ENCODE data around the gene NSMCE3. TPM values are rescaled to one million over a fixed set of nuclear protein-coding genes. Genes with fewer than 3 reads are reported as not detected.
A peak's percentile ranks its signal among the peaks of the same experiment; 100 is the strongest.

NSMCE3 gene
- polyA plus RNA-seq (2013, experiment 1 of 2; ENCODE audit: insufficient read length), result 8.8 TPM
- polyA plus RNA-seq (2013, experiment 2 of 2; ENCODE audit: insufficient read length), result 8.7 TPM

DNA sequence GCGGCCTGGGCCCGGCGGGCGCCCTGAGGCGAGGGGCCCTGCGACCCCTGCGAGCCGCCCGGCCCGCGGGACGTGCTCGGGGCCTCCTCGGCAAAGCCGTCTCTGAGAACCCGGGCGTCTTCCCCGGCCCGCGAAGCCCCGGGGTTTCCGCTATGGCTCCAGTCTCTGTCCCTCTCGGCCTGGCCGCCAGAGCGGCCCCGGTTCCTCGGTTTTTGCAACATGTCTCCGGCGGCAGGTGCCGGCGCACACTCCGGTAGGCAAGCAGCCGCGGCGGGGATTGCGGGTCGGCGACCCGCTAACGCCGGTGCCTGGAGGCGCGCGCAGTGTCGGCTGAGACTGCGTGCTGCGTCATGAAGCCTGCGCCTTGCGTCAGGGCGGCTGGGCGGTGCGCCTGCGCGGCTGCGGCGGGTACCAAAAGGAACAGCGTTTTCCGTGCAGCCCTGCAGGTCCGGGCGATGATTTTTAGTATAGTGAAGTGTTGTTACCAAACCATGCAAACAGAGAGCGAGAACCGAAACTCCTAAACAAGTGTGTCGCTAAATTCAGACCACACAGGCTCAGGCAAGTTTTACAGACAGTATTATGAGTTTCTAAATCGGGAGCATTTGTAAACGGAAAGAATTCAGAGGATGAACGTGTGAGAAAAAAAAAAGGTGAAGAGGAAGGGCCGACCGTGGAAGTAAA lies at the start of gene NSMCE3:
Gene NSMCE3 (minus strand): TSS at position 338 of the 684 bp plus-strand sequence. CDS start 117 bp downstream, at position 221.
- DNase-seq, result peak; percentile 88

DNA sequence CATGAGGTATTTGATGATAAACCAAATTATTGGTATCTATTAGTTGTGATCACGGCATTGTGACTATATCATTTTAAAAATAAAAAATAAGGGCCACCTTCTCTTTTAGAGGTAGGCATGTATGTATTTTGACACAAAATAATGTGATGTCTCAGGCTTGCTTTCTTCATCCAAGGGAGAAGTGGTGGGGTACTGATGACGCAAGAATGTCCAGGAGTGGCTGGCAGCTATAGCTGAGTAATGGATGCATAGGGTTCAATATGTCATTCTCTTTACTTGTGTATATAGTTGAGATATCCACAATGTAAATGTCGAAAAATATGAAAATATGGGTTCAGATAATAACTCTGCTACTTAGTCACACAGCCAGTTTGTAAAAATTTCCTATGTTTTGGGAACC lies 46.8 kb upstream of the NSMCE3 start:
- DNase-seq, result no peak

DNA sequence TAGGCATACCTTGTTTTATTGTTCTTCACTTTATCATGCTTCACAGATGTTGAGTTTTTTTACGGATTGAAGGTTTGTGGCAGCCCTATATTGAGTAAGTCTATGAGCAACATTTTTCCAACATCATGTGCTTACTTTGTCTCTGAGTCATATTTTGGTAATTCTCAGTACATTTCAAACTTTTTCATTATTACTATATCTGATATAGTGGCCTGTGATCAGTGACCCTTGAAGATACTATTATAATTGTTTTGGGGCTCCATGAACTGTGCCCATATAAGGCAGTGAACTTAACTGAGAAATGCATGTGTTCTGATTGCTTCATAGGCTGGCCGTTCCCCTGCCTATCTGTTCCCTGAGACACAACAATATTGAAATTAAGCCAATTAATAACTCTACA lies 42.8 kb upstream of the NSMCE3 start:
- peak; percentile 67 for DNase-seq

DNA sequence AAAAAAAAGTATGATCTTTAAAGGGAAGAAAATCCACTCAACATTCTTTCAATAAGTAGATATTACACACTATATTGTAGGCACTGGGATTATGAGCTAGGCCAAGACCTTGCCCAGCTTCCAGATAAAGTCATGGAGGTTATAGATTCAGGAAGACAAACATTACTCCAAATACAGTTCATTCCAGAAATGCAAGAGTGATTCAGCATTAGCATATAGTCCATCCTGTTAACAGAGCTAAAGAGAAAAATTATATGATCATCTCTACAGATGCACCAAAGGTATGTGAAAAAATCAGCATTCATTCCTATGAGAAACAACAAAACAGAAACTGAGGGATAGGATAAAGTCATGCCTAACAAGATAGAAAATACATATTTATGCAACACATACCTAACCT lies 42.1 kb upstream of the NSMCE3 start:
- DNase-seq, result peak; percentile 41

DNA sequence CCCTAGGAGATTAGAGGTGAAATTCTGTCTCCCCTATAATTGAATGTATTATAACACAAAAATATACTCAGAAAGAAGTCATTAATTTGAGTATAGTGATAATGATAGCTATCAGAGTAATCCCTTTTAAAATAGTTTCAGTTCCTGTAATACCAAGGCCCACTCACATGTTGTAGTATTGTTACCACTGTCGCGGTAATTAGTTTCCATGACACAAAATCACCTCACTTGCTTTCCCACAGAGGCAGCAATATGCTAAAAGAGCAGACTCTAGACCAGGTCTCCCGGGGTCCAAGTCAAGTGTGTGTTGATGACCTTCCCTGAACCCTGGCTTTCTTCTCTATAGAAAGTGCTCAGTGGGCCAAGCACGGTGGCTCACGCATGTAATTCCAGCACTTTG lies 39.5 kb upstream of the NSMCE3 start:
- no peak for DNase-seq

DNA sequence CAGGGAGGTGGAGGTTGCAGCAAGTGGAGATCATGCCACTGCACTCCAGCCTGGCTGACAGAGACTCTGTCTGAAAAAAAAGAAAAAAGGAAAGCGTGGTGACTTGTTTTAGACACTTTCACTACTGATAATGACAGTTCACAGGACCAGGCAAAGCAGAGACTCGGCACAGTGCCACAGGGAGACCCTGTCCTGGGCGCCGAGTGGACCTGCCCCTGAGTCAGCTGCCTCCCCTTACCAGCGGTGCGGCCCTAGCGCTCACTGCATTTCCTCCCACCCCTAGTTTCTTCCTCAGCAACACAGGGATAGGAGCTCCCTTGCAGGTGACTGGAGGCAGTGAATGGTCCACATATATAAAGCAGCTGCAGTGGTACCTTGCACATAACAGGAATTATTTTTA lies 38.7 kb upstream of the NSMCE3 start:
- DNase-seq, result no peak

DNA sequence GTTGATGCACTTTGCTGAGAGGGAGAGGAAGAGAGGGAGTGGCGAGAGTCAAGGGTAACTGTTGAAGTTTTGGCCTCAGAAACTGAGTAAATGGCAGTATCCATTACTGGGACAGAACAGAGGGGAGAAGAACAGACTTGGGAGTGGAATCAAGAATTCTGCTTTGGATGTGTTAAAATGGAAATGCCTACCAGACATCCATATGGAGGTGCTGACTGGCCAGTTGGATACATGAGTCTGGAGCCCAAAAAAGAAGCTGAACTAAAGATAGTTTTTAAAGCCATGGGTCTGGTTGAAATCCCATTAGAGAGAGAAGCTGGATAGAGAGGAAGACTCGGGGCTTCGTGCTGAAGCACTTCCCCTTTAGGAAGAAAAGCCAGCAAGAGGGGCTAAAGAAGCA lies 35.9 kb upstream of the NSMCE3 start:
- DNase-seq, result no peak

DNA sequence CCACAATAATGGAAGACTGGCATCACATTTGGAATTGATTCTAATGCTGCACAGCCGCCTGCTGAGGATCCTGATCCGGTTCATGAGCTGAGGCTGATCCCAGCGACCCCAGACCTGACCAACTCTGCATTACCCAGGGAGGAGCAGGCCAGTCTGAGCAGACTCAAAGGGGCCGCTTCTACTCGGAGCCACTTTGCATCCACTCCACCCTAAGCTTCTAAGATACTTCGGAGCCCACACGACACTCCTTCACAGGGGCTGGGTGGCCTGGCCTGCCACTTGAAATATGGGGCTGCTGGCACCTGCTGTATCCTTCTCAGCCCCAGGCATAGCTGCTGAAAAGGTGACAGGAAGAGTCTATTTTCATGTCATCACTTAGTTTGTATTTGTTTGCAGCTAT lies 33.2 kb upstream of the NSMCE3 start:
- DNase-seq, result no peak

DNA sequence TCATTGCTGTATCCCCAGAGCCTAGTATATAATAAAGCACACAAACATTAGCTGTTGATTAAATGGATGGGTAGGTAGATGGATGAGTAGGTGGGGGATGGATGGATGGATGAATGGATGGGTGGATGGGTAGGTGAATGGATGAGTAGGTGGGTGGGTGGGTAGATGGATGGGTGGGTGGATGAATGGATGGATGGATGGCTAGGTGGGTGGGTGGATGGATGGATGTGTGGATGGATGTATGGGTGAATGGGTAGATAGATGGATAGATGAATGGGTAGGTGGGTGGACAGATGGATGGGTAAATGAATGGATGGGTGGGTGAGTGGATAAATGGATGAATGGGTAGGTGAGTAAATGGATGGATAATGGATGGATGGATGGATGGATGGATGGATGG lies 30.2 kb upstream of the NSMCE3 start:
- DNase-seq, result no peak

DNA sequence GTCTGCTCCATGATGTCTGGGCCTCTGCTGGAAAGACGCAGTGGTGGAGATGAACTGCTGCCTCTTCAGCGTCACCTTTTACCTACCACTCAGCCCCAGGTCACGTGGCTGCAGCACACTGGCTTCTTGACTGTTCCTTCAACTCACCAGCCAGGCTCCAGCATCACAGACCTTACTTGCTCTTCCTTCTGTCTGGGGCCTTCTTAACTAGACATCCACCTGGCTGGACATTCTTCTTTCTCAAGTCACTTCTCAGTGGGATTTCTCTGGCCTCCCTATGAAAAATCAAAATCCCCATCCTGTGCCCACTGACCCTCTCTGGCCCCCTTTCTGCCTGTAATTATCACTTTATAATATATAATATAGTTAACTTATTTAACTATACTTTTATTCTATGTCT lies 29.7 kb upstream of the NSMCE3 start:
- DNase-seq, result no peak

DNA sequence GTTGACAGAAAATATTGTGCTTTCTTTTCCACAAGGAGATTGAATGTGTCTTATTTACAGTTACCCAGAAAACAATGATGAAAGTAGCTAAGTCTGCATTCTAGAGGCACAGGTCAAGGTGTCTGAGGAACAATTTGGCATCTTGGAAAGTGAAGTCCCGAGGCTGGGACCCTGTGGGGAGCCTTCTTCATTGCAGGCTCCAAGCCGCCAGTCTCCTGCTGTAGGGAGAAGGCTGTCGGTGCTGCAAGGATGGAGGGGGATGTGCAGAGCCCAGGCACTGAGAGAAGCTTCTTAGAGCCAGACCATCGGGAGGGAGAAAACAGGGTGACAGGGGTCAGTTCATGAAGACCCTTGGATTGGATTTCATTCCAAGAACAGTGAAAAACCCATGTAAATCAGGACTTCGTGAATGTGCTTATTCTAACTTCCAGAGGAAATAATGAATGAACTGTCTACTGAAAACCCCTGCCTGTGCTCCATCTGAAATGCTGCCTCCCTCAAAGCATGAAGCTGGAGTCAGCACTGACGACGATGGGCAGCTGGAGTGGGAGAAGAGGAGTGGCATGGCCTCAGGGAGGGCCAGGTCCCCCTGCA lies 25.2 kb upstream of the NSMCE3 start:
- DNase-seq, result no peak

DNA sequence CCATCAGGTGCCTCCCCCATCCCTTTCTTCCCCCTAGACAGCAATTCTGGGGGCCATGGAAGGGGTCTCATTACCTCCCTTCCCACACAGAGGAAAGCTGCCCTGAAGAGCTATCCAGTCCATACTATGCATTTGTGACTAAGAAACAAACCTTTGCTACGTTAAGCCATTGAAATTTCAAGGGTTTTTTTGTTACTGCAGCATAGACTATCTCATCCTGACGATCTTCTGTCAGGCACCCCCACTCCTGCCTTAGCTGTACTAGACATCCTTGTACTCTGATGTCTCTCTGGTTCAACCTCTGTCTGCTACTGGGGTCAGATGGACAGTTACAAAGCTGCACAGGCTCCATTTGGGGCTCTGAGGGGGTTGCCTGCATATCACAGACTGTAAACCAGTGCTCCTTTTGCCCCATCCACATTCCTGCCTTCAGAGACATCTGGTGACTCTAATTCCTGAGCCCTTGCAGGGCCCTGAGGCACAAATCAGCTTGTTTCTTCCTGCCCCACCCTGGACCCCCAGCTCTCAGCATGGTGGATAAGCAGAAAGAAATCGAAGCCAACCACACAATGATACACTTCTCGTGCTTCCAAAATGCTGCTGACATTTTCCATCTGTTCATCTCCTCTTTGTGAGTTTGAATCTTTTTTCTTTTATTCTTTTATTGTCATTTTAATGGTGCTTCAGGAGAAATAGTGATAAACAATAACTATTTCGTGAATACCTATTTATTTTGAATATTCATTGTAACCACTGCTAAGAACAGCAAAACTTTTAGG lies 21.6 kb upstream of the NSMCE3 start:
- no peak for DNase-seq

DNA sequence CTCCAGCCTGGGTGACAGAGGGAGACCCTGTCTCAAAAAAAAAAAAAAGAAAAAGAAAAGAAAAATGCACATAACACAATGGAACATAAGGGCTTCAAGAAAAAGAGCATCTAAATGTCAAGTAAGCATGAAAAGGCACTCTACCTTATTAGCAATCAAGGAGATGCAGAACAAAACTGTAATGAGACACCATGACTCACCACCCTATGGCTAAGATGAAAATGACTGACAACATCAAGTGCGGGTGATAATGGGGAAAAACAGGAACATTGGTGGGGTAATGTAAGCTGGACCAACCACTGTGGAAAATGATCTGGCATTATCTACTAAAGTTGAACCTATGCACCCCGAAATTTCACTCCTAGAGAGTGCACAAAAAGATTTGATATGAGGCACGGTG lies 19.6 kb upstream of the NSMCE3 start:
- no peak for DNase-seq

DNA sequence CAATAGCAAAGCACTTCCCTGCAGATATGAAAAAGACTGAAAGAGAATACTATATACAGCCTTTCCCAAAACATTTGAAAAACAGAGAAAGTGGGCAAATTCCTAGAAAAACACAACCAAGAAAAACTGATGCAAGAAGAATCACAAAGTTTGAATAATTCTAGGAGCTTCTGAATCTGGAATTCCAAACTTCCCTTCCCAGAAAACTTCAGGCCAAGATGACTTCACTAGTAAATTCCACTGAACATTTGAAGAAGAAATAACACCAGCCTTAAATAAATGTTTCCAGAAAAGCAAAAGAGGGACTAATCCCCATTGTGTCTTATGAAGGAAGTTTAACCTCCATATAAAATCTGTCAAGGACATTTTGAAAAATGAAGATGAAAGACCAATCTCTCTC lies 15.8 kb upstream of the NSMCE3 start:
- peak; percentile 67 for DNase-seq

DNA sequence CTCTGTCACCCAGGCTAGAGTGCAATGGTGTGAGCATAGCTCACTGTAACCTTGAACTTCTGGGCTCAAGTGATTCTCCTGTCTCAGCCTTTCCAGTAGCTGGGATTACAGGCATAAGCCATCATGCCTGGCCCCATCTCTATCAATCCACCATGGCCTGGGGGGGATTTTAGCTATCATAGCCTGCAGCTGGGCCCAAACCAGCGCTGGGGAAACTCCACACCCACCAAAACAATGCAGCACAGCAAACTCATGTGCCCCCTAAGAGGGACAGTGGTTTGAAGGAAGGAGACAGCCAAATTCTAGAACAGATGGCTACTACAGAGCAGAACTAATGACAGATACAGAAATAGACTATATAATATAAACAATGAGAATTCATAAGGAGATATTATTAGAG lies 13.8 kb upstream of the NSMCE3 start:
- DNase-seq, result no peak

DNA sequence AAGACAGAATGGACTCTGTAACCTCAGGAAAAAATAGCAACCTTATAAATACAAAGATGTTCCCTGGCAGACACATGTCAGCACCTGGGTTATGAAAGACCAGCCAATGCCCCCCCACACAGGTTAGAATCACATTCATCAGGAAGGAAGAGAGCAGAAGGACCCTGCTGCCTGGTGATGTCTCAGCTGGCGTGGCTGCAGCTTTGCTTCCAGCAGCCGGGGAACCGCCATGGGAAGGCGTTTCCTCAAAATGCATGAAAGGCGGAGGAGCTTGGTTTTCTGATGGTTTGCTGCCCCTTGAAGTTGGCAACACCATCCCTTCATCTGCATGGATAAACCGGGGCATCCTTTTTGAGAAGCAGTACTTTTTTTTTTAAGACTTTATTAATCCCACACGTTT lies 10.9 kb upstream of the NSMCE3 start:
- DNase-seq, result no peak

DNA sequence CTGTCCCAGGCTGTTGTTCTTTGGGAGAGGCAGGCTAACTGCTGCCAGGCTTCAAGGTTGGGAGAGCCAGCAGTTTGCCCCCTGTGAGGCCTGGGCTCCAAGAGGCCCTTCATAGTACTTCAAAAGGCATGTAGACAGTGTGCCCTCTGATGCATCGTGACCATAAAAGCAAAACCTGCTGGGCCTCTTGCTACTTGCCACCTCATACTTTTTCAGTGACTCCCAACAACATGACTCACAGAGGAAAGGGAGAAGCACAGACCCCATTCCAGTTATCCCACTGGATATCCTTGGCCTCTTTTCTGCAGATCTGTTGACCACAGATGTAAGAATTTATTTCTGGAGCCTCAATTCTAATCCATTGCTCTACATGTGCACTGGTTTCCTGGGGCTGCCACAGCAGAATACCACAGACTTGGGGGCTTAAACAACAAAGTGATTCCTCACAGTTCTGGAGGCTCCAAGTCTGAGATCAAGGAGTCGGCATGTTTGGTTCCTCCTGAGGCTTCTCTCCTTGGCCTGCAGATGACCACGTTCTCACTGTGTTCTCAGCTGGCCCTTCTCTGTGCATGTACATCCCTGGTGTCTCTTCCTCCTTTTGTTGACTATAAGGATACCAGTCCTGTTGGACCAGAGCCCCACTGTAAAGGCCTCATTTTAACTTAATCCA lies 8.9 kb upstream of the NSMCE3 start:
- DNase-seq, result peak; percentile 97

DNA sequence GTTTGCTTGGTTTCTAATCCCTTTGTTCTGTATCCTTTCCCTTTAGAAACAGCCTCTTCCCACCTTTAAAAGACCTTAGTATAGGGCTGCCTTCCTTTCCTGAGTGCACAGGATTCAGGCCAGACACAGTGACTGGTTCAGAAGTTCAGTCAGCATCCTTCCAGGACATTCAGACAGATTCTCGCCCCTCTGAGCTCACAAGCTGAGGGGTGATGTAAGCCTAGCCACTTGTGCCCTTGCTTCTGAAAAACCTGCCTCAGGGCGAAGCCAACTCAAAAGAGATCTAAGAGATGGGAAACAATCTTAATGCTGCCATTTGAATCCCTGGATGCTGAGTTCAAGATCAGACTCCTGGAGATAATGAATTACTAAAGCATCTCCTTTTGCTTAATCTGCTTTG lies 6.7 kb upstream of the NSMCE3 start:
- DNase-seq, result no peak

DNA sequence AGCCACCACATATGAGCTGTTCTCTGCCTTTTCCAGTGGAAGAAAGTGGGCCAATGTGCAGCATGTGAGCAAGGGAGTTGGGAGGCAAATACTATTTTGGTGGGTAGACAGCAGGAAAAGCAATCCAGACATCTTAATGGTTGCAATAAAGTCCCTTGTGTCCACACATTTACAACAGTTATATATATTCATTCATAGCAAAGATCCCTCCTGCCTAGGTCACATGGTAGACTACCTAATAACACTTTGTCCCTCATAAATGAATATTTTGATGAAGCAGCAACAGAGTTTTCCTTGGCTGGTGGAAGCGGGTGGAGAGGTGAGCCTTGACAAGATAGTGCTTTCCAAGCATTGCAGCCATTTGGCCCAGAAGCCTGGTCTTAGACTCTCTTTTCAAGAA lies 6.2 kb upstream of the NSMCE3 start:
- DNase-seq, result no peak

DNA sequence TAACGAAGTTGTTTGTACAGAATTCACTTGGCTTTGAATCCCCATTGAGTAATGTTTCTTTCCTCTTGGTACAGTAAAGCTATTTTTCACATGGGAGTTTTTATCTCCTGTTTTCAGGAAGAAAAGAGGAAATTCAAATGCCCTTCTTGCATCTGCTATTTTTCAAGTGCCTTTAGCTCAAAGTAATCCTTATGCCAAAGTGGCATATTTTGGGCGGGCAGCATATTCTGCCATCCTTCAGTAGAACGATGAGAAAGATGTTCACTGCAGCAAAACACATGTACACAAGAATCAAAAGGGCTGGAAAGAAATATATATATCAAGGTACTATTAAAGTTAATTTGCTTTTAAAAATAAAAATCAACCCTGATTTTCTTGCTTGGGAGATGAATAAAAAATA lies 5.3 kb upstream of the NSMCE3 start:
- DNase-seq, result no peak

DNA sequence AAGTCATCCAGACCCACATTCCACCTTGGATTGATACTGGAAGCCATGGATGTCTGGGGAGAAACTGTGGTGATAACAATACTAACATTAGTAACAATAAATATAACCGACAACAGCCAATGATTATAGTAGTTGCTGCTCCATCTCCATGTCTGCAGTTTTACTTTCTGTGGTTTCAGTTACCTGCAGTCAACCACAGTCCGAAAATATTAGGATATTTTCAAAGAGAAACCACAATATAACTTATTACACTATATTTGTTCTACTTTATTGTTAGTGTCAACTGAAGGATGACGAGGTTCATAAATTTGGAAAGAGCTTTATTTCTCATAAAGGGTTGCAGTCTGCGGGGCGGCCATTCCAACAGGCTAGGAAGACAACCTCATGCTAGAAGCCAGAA lies 2.6 kb upstream of the NSMCE3 start:
- DNase-seq, result no peak

DNA sequence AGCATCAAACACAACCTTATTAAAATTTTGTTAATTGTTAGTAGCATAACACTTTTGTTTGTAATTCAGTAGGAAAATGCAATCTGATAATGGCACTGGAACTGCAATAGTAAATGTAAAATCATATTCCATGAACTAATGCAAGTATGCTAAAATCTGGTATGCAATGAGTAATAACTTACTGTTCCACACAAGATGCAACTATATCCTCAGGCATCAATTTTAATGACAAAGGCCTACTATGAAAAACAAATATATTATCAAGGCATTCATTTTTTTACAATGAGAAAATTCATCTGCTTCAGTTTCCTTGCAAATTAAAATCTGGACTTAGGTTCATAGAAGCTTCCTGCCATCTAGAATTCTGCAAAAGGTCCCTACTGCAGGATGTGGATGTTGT lies 1.4 kb upstream of the NSMCE3 start:
- DNase-seq, result peak; percentile 48
